Epithelial cell of proximal tubule (primary cell): ENCODE measurements around the gene SPARC. TPM values are rescaled to one million over a fixed set of nuclear protein-coding genes. Genes with fewer than 3 reads are reported as not detected.

Experiments used
- DNase-seq: peaks from one replicate; pipeline ENCODE4 v3.0.0-alpha.2; 2011; ENCODE audit warnings: low read depth
- H3K4me3 ChIP-seq: 2 replicates; pipeline ENCODE4 v1.5.1; 2011; ENCODE audit warnings: low read depth, mild to moderate bottlenecking, low read length
- CTCF ChIP-seq: conservative IDR thresholded peaks from 2 replicates; pipeline ENCODE4 v1.5.1; 2012; ENCODE audit warnings: low read depth, mild to moderate bottlenecking, low read length
- total RNA-seq: library from RNA; depleted of rRNA; stranded (reverse); fragments of >200 nt; gene quantifications from 2 replicates; pipeline ENCODE4 v1.2.3, GENCODE V29; 2015

SPARC gene
- total RNA-seq, 1 donor from 2014 or later, result 165 TPM

DNA sequence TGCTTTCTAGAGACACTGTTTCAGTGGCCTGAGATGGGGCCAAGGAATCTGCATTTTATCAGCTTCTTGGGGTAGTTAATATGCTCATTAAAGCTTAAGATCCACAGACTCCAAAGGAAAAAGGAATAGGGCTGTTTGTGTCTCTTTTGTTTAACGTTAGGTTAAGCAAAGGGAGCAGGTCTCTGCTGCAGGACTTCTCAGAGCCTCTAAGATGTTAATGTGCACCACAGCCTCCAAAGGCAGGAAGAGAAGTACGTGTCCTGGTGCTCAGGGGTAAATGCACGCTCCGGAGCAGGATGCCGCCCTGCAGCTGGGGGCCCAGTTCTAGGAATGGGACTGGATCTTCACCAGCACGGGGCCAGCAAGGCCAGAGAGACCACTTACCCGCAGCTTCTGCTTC is 19.6 kb downstream of the SPARC start:
- DNase-seq, result no peak
- no peak for TF ChIP-seq CTCF
- no peak overlapping the region for H3K4me3 ChIP-seq

GRCh38 chr5:151665613-151666012 is 21.1 kb downstream of the SPARC start:
- no peak for TF ChIP-seq CTCF
- no peak overlapping the region for H3K4me3 ChIP-seq
- no peak for DNase-seq

DNA sequence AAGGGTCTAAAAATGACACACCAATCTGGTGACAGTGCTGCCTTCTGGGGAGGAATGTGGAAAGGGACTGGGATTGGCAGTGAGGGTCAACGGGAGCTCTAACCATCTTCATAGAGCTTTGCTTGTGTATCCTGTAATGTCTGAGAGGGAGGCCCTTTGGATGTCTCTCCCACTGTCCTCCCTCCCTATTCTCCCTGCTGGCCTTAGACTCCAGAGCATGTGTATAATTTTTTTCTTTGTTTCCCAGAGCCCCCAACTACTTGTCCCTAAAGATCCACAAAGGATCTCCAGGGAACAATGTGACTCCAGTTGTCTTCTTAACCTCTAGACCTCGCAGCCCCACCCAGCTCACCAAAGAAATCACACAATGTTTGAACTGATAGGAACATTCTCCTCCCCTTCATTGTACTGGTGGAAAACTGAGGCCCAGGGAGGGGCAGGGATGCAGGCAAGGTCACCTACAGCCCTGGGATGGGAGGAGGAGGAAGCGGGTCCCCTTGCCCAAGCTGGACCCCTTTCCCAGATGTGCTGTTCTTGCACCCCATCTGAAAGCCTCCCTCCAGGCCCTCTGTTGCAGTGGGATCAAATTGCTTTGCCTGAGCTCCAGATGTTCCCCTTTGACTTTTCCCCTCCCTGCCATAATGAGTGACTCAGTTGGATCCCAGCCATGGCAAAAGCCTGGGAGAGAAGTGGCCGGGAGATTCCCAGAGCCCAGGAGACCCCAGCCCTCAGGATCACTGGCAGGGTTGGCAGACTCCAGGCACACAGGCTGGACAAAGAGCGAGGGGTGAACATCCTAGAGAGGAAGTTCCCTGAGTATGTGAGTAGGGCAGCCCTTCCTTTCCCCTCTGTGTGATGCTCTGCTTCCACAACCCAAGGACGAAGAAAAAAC is 21.8 kb downstream of the SPARC start:
- no peak for TF ChIP-seq CTCF
- no peak overlapping the region for H3K4me3 ChIP-seq
- DNase-seq, result no peak

- TF ChIP-seq CTCF, result no peak
These were observed 23.0 kb downstream of the SPARC start for GRCh38 chr5:151663617-151664293.

GRCh38 chr5:151662805-151663204 is 23.9 kb downstream of the SPARC start:
- no peak for TF ChIP-seq CTCF
- no peak for DNase-seq
- H3K4me3 ChIP-seq, result no peak overlapping the region

More at GRCh38 chr5:151663617-151664293, 23.0 kb downstream of the SPARC start:
- H3K4me3 ChIP-seq, result no peak overlapping the region
- no peak for DNase-seq

DNA sequence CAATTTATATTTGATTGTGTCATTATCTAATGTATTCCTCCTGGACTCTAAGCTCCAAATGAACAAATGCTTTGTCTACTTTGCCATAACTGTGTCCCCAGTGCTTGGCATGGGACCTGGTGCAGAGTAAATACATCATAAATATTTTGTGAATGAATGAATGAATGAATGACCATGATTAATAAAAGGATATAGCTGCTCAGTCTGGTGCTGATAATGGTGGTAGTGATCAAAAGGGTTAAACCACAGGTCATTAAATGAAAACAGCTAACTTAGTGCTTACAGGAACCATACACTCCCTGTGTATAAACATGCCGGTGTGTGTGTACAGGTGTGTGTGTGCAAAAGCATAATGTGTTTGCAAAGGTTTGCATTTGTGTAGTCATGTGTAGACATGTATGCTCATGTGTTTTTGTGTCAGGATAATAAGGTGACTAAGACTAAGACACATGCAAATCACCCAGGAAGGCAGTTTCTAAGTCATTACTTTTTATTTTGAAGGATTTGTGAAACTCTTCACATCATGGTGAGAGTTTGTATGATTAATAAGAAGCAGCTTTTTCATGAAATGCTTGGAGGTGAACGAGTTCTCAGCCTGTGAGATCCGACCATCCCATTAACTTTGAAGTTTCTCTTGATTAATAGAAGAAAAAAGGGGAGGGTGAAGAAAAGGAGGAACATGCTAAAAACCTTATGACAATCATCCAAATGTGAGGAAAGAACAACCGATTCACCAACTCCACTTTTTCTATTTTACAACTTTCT is 24.6 kb downstream of the SPARC start:
- TF ChIP-seq CTCF, result no peak
- H3K4me3 ChIP-seq, result no peak overlapping the region
- no peak for DNase-seq
